Right lobe of liver (tissue), 4 donors: ENCODE measurements around the gene LRRC73.

ENCODE experiments used
- CTCF ChIP-seq, 4 donors: fragments of 200-600 bp in 3 of 4; fragments of 450-650 bp in 1 of 4; IDR thresholded peaks; one replicate each; pipeline versions ENCODE4 v1.5.1 to v1.8.0; 2016 to 2022; ENCODE audit warnings: antibody characterized with exemption in 4 of 4, mild to moderate bottlenecking in 2 of 4
- POLR2A ChIP-seq: fragments of 450-650 bp; IDR thresholded peaks from one replicate; pipeline ENCODE4 v1.6.1; 2017; ENCODE audit warnings: antibody characterized with exemption, mild to moderate bottlenecking
- donor health status: DM: no; HTN: no; CAD: no.
- donor health status: DM: no; HTN: no; CAD: no.
- donor health status: DM: no; HTN: yes; CAD: no.

GRCh38 chr6:43499028-43499815, 10.9 kb downstream of the LRRC73 start:
- TF ChIP-seq POLR2A, result no peak
- TF ChIP-seq CTCF (IDR thresholded peaks at IDR 0.05), result no peak
